Activated T-cell treated with anti-CD3 and anti-CD28 coated beads for 4 hours (primary cell): ENCODE data around the gene ATXN10.
"Not testable (repeated sequence)": the region's sequence is repeated elsewhere in the genome, so short reads cannot be mapped to it uniquely, and the experiment has no call there.

ENCODE experiments used
- DNase-seq: peaks from one replicate; pipeline ENCODE4 v3.0.0-alpha.2; 2020

ATXN10 gene

GRCh38 chr22:45680932-45681700 lies 9.5 kb downstream of the ATXN10 start:
- no peak for DNase-seq

- DNase-seq: no peak
Measured at GRCh38 chr22:45682064-45682463, 10.4 kb downstream of the ATXN10 start.

- not testable (repeated sequence) for DNase-seq
Measured at GRCh38 chr22:45682773-45683172, 11.1 kb downstream of the ATXN10 start.

GRCh38 chr22:45683248-45683647 lies 11.6 kb downstream of the ATXN10 start:
- no peak for DNase-seq

- no peak for DNase-seq
Measured at GRCh38 chr22:45683680-45684079, 12.0 kb downstream of the ATXN10 start.

- DNase-seq: no peak
Measured at GRCh38 chr22:45684169-45684568, 12.5 kb downstream of the ATXN10 start.

GRCh38 chr22:45684752-45685574 lies 13.3 kb downstream of the ATXN10 start:
- DNase-seq: no peak

GRCh38 chr22:45686004-45686403 lies 14.4 kb downstream of the ATXN10 start:
- DNase-seq: no peak

GRCh38 chr22:45686836-45687235 lies 15.2 kb downstream of the ATXN10 start:
- DNase-seq: no peak

GRCh38 chr22:45688600-45689080 lies 17.0 kb downstream of the ATXN10 start:
- DNase-seq: no peak

GRCh38 chr22:45689211-45689610 lies 17.6 kb downstream of the ATXN10 start:
- DNase-seq: no peak

- DNase-seq: no peak
Measured at GRCh38 chr22:45690008-45690407, 18.4 kb downstream of the ATXN10 start.

- DNase-seq: no peak
Measured at GRCh38 chr22:45692549-45692948, 20.9 kb downstream of the ATXN10 start.

GRCh38 chr22:45693835-45694234 lies 22.2 kb downstream of the ATXN10 start:
- no peak for DNase-seq

GRCh38 chr22:45696227-45696626 lies 24.6 kb downstream of the ATXN10 start:
- no peak for DNase-seq

- no peak for DNase-seq
Measured at GRCh38 chr22:45698094-45698493, 26.5 kb downstream of the ATXN10 start.

GRCh38 chr22:45702981-45703380 lies 31.3 kb downstream of the ATXN10 start:
- DNase-seq: no peak

- DNase-seq: no peak
Measured at GRCh38 chr22:45703758-45704157, 32.1 kb downstream of the ATXN10 start.

GRCh38 chr22:45704648-45705047 lies 33.0 kb downstream of the ATXN10 start:
- no peak for DNase-seq

GRCh38 chr22:45707605-45708004 lies 36.0 kb downstream of the ATXN10 start:
- DNase-seq: no peak

- DNase-seq: no peak
Measured at GRCh38 chr22:45708145-45708544, 36.5 kb downstream of the ATXN10 start.

- DNase-seq: no peak
Measured at GRCh38 chr22:45709060-45709739, 37.6 kb downstream of the ATXN10 start.

GRCh38 chr22:45709866-45710265 lies 38.2 kb downstream of the ATXN10 start:
- DNase-seq: no peak
